HepG2 (cell line): Measurements from ENCODE around the gene LYSET. TPM values are rescaled to one million over a fixed set of nuclear protein-coding genes. Genes with fewer than 3 reads are reported as not detected.

Experiments
- HNRNPK ChIP-seq: fragments of 200-400 bp; formaldehyde crosslinking; IDR thresholded peaks from 2 replicates; pipeline ENCODE4 v1.6.1; 2018; ENCODE audit warnings: low read length, low read depth, moderate library complexity, mild to moderate bottlenecking; ENCODE audit not compliant: poor library complexity, severe bottlenecking
- JARID2 ChIP-seq: sonication (generic); formaldehyde crosslinking; IDR thresholded peaks from 2 replicates; pipeline ENCODE4 v1.8.1; 2023; ENCODE audit warnings: missing genetic modification reagents, inconsistent platforms; ENCODE audit not compliant: insufficient replicate concordance
- KLF15 ChIP-seq: sonication (generic); formaldehyde crosslinking; IDR thresholded peaks from 2 replicates; pipeline ENCODE4 v1.8.1; 2023; ENCODE audit warnings: borderline replicate concordance, mild to moderate bottlenecking, inconsistent platforms, missing genetic modification reagents, mixed read lengths
- NR2F2 ChIP-seq: IDR thresholded peaks from 2 replicates; pipeline ENCODE4 v1.6.1; 2012; ENCODE audit warnings: low read depth, inconsistent platforms, borderline replicate concordance
- SIN3B ChIP-seq: fragments of 150-350 bp; IDR thresholded peaks from 2 replicates; pipeline ENCODE4 v1.6.1; 2014; ENCODE audit warnings: low read length
- SRSF4 ChIP-seq: fragments of 200-400 bp; formaldehyde crosslinking; IDR thresholded peaks from one replicate; pipeline ENCODE4 v1.6.1; 2018; ENCODE audit warnings: mild to moderate bottlenecking, low read depth, low read length, moderate library complexity; ENCODE audit not compliant: poor library complexity, severe bottlenecking
- TMF1 ChIP-seq: sonication (generic); formaldehyde crosslinking; IDR thresholded peaks from 2 replicates; pipeline ENCODE4 v1.8.1; 2022; ENCODE audit warnings: low read depth, missing genetic modification reagents
- XRCC5 ChIP-seq: fragments of 200-400 bp; formaldehyde crosslinking; optimal IDR thresholded peaks from 2 replicates; pipeline ENCODE3; 2017; ENCODE audit warnings: mild to moderate bottlenecking, low read length
- ZNF256 ChIP-seq: sonication (generic); formaldehyde crosslinking; conservative IDR thresholded peaks from 2 replicates; pipeline ENCODE4 v1.4.0; 2020; ENCODE audit warnings: missing genetic modification reagents
- ZNF260 ChIP-seq: sonication (generic); formaldehyde crosslinking; IDR thresholded peaks from 2 replicates; pipeline ENCODE4 v1.4.0; 2020; ENCODE audit warnings: missing genetic modification reagents, low read depth, mild to moderate bottlenecking, borderline replicate concordance
- ZNF468 ChIP-seq: sonication (generic); formaldehyde crosslinking; IDR thresholded peaks from 2 replicates; pipeline ENCODE4 v1.8.0; 2022; ENCODE audit warnings: mild to moderate bottlenecking, moderate library complexity, missing genetic modification reagents
- ZNF589 ChIP-seq: sonication (generic); formaldehyde crosslinking; conservative IDR thresholded peaks from 2 replicates; pipeline ENCODE4 v1.8.0; 2022; ENCODE audit warnings: mild to moderate bottlenecking, moderate library complexity, missing genetic modification reagents
- ZNF652 ChIP-seq: IDR thresholded peaks from 2 replicates; pipeline ENCODE4 v1.6.1; 2016; ENCODE audit warnings: low read depth, borderline replicate concordance
- ZNF678 ChIP-seq: sonication (generic); formaldehyde crosslinking; IDR thresholded peaks from 2 replicates; pipeline ENCODE4 v1.4.0; 2020; ENCODE audit warnings: mild to moderate bottlenecking, missing genetic modification reagents
- ZNF687 ChIP-seq: sonication (generic); formaldehyde crosslinking; IDR thresholded peaks from 2 replicates; pipeline ENCODE4 v1.5.1; 2020; ENCODE audit warnings: mild to moderate bottlenecking, missing genetic modification reagents, moderate library complexity
- polyA plus RNA-seq, 8 experiments: library from polyadenylated mRNA; depleted of rRNA in 3 of 8; stranded (reverse) in 7 of 8; unstranded in 1 of 8; fragments of >200 nt; fragmentation: Illumina TruSeq in 4 of 8; extraction: Trizol in 4 of 8; gene quantifications; 2 replicates each; pipeline versions ENCODE4 v1.2.1 to v1.2.3, GENCODE V29; 2011 to 2016; ENCODE audit warnings: low read depth in 4 of 8, missing spikeins in 1 of 8, mixed read lengths in 1 of 8; ENCODE audit not compliant: insufficient read depth in 1 of 8
- total RNA-seq, 5 experiments: library from RNA; depleted of rRNA; stranded (reverse); fragments of >200 nt; fragmentation: Illumina TruSeq; extraction: Trizol; gene quantifications; 2 replicates each; pipeline ENCODE4 v1.2.3, GENCODE V29; 2016; ENCODE audit warnings: low read depth in 1 of 5
- TF ChIP-seq, protein P1 (sequence below), 2 experiments: sonication (generic) in 1 of 2; formaldehyde crosslinking in 1 of 2; IDR thresholded peaks; 2 replicates each; pipeline versions ENCODE4 v1.4.0 to v1.6.1; 2018 to 2020; ENCODE audit warnings: missing genetic modification reagents in 2 of 2, borderline replicate concordance in 1 of 2, low read depth in 1 of 2, mild to moderate bottlenecking in 1 of 2, missing biosample characterization in 1 of 2
- TF ChIP-seq, protein P2 (sequence below): sonication (generic); formaldehyde crosslinking; IDR thresholded peaks from 2 replicates; pipeline ENCODE4 v1.8.0; 2022; ENCODE audit warnings: mild to moderate bottlenecking, missing genetic modification reagents, moderate library complexity
- TF ChIP-seq, protein P3 (sequence below): sonication (generic); formaldehyde crosslinking; IDR thresholded peaks from 2 replicates; pipeline ENCODE4 v1.4.0; 2020; ENCODE audit warnings: missing genetic modification reagents

Gene LYSET
- total and polyA plus RNA-seq, 2 of the 13 experiments (the other 11 are each of a cell fraction or from before 2014, with no cell fraction given): 19.1 to 36.6 TPM

DNA sequence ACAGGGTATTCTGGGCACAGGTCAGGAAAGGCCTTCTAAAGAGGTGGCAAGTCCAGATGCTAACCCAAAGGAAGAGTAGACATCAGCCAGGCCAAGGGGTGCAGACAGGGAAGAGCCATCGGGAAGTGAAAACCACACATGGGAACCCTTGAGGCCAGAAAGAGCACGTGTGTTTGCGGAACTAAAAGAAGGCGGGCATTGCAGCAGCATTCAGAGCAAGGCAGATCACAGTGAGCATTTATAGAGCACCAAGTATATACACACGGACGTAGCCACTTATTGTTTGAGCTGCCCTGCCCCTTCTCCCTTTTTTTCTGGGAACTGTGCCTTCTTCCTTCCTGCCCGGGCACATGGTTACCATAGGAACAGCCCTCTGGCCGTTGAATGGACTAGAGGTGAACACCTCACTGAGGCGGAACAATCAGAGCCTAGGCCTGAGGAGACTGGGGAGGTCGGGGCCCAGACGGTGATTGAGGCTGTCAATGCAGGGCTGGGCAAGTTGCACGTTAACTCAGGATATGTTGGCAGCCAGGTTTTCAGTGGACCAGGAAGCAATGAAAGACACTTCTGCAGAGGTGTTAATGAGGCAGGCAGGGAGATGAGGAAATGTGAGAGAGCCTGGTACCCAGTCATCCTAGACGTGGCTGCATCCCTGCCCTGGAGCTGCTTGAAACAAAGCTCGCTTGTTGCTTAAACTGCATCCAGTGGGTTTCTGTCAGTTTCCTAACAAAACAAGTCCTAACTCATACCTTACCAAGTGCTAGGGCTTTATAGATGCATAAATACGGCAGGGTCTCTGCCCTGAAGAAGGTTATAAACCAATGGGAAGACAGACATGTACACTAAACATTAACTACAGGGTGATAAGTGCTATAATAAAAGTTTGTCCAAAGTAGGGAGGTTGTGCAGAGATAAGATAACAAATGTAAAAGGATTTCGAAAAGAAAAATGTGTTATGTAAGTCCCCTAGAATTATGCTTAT, 34.6 kb upstream of the LYSET start (continued):
- TF ChIP-seq ZNF256 (CRISPR knock-in tag) (no peak), ZNF468 (no peak), HNRNPK (no peak), ZNF678 (CRISPR knock-in tag) (no peak), TMF1 (CRISPR knock-in tag) (no peak), SRSF4 (no peak), KLF15 (no peak), XRCC5 (no peak), ZNF260 (CRISPR knock-in tag) (no peak), NR2F2 (no peak), ZNF687 (CRISPR knock-in tag) (peak; percentile 35; the same call in 1 of the 2 replicates), JARID2 (CRISPR knock-in tag) (no peak), ZNF589 (CRISPR knock-in tag) (no peak), ZNF652 (CRISPR knock-in tag) (no peak), SIN3B (no peak)
- TF ChIP-seq, protein P1, sequence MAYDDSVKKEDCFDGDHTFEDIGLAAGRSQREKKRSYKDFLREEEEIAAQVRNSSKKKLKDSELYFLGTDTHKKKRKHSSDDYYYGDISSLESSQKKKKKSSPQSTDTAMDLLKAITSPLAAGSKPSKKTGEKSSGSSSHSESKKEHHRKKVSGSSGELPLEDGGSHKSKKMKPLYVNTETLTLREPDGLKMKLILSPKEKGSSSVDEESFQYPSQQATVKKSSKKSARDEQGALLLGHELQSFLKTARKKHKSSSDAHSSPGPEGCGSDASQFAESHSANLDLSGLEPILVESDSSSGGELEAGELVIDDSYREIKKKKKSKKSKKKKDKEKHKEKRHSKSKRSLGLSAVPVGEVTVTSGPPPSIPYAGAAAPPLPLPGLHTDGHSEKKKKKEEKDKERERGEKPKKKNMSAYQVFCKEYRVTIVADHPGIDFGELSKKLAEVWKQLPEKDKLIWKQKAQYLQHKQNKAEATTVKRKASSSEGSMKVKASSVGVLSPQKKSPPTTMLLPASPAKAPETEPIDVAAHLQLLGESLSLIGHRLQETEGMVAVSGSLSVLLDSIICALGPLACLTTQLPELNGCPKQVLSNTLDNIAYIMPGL (CRISPR knock-in tag; IDR thresholded peaks at IDR 0.05; ENCODE audit: borderline replicate concordance in 1 of 2, low read depth in 1 of 2): no peak
- TF ChIP-seq, protein P2, sequence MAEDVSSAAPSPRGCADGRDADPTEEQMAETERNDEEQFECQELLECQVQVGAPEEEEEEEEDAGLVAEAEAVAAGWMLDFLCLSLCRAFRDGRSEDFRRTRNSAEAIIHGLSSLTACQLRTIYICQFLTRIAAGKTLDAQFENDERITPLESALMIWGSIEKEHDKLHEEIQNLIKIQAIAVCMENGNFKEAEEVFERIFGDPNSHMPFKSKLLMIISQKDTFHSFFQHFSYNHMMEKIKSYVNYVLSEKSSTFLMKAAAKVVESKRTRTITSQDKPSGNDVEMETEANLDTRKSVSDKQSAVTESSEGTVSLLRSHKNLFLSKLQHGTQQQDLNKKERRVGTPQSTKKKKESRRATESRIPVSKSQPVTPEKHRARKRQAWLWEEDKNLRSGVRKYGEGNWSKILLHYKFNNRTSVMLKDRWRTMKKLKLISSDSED (CRISPR knock-in tag): no peak
- TF ChIP-seq, protein P3, sequence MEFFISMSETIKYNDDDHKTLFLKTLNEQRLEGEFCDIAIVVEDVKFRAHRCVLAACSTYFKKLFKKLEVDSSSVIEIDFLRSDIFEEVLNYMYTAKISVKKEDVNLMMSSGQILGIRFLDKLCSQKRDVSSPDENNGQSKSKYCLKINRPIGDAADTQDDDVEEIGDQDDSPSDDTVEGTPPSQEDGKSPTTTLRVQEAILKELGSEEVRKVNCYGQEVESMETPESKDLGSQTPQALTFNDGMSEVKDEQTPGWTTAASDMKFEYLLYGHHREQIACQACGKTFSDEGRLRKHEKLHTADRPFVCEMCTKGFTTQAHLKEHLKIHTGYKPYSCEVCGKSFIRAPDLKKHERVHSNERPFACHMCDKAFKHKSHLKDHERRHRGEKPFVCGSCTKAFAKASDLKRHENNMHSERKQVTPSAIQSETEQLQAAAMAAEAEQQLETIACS: no peak
